HG03342 (cell line): ENCODE results near the gene PCMT1.
"Not testable (repeated sequence)": the region's sequence is repeated elsewhere in the genome, so short reads cannot be mapped to it uniquely, and the experiment has no call there.

Experiments used
- ATAC-seq: cut with Tn5 transposase; IDR thresholded peaks from one replicate; pipeline ENCODE4 v1.9.1; 2021; ENCODE audit warnings: mild to moderate bottlenecking, moderate library complexity; ENCODE audit not compliant: unreplicated experiment

The PCMT1 gene

DNA sequence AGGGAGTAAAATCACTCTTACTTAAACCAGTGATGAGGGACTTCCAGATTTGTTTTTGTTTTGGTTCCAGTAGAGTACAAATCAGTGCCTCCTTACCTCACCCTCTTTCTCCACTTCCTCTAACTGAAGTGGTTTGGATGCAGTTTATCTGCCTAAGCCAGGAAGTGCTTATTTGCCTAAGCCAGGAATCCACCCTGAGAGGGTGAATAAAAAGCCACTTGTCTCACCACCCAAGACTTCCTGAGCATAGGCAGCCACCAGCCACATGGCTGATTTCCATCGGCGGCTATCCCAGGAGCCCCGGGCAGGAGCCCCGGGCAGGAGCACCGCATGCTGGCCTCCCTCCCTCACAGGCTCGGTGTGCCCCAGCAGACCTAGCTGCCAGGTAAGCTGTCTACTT is 102.6 kb downstream of the PCMT1 start:
- peak; percentile 74 for ATAC-seq

DNA sequence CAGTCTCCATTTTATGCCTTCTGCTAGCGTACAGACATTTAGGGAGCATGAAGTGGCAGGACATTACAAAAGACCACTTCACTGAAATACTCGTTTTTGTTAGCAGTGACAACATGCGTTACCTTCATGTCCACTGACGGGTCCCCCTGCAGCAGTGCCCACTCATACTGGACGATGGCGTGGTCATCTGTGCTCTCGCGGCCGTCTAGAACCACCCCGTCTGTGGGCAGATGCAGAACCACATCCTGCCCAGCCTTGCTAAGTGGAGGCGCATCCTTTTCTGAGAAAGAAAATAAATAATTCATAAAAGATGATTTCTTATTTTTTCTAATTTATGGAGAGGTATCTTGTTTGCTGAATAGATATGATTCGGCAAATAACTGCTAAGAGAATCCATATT is 103.3 kb downstream of the PCMT1 start:
- no peak for ATAC-seq

GRCh38 chr6:149854017-149854416 is 104.5 kb downstream of the PCMT1 start:
- not testable (repeated sequence) for ATAC-seq

DNA sequence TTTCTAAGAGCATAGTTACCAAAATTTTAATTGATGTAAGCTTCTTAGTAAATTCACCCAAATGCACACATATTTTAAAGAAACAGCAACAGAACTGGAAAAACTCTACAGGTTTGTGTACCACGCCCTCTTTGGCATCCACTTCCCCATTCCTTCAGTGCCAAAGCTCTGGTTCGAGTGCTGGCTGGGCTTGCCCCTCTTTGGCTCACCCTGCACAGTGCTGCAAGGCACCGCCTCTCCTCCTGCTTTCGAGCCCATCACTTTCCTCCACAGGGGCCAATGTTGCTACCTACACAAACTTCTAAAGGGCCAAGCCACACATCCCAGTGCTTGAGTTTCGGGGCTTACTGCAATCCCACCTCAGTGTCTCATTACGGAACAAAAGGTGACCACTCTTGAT is 105.0 kb downstream of the PCMT1 start:
- ATAC-seq = no peak

- no peak for ATAC-seq
Measured at GRCh38 chr6:149855040-149855654, 105.6 kb downstream of the PCMT1 start.

- ATAC-seq = no peak
Measured at GRCh38 chr6:149855741-149856140, 106.2 kb downstream of the PCMT1 start.

DNA sequence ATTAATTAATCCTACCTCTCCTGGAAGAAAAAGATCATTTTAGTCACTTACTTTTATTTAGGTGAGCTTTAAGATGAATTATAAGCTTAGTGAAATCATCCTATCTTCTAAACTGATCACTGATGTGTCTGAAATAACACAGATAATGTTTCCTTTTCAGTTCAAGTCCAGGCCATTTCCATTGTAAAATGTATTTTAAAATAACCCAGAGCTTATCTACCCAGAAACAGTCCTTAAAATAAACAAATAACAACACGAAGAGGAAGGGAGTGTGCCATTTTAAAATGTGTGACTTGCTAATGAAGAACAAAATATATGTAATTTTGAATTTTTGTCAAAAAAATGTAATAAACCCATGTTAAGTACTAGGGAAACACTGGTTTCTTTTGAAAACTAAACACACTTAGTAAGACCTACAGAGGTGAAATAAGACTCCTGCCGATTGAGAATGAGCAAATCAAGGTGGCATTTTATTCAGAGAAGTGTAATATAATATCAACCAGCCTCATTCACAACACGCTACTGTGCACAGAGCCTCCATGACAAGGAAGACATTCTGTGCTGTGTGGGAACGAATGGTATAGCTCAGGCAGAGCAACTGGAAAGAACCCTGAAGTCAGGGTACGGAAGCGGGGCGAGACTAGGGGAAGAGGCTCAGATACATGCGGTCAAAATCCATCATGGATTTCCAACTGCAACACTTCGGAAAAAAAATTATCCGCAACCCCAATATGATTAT is 106.9 kb downstream of the PCMT1 start:
- ATAC-seq = no peak

- no peak for ATAC-seq
Measured at GRCh38 chr6:149857541-149857940, 108.0 kb downstream of the PCMT1 start.

GRCh38 chr6:149859368-149859767 is 109.8 kb downstream of the PCMT1 start:
- no peak for ATAC-seq

- no peak for ATAC-seq
Measured at GRCh38 chr6:149859938-149860337, 110.4 kb downstream of the PCMT1 start.

- ATAC-seq = no peak
Measured at GRCh38 chr6:149860513-149860833, 110.9 kb downstream of the PCMT1 start.
